Osteocyte (in vitro differentiated cells): ENCODE data around the gene SMCR8. TPM values are rescaled to one million over a fixed set of nuclear protein-coding genes. Genes with fewer than 3 reads are reported as not detected.

Source experiments
- DNase-seq: peaks from one replicate; pipeline ENCODE4 v3.0.0; 2021; ENCODE audit warnings: mixed read lengths; ENCODE audit not compliant: unreplicated experiment; ENCODE audit errors: extremely low spot score
- H3K27ac Mint-ChIP-seq: one replicate; pipeline ENCODE4 v1.8.0; 2021; ENCODE audit warnings: mild to moderate bottlenecking, mixed read lengths; ENCODE audit not compliant: unreplicated experiment
- H3K27me3 Mint-ChIP-seq: one replicate; pipeline ENCODE4 v1.8.0; 2021; ENCODE audit warnings: mixed read lengths; ENCODE audit not compliant: unreplicated experiment
- H3K36me3 Mint-ChIP-seq: one replicate; pipeline ENCODE4 v1.8.0; 2021; ENCODE audit warnings: mixed read lengths; ENCODE audit not compliant: unreplicated experiment
- H3K4me1 Mint-ChIP-seq: one replicate; pipeline ENCODE4 v1.8.0; 2021; ENCODE audit warnings: mixed read lengths; ENCODE audit not compliant: unreplicated experiment
- H3K4me3 Mint-ChIP-seq: one replicate; pipeline ENCODE4 v1.8.0; 2021; ENCODE audit warnings: mild to moderate bottlenecking, moderate library complexity, mixed read lengths; ENCODE audit not compliant: unreplicated experiment
- H3K9me3 Mint-ChIP-seq: one replicate; pipeline ENCODE4 v1.8.0; 2021; ENCODE audit warnings: mixed read lengths; ENCODE audit not compliant: unreplicated experiment
- total RNA-seq: library from RNA; stranded (reverse); gene quantifications from 2 replicates; pipeline ENCODE4 v1.2.1, GENCODE V29; 2021
- TF ChIP-seq, protein P1 (sequence below): fragments of 200-600 bp; sonication (generic); IDR thresholded peaks from 2 replicates; pipeline ENCODE4 v1.5.0; 2021; ENCODE audit warnings: antibody characterized with exemption, mild to moderate bottlenecking, moderate library complexity

SMCR8 gene
- total RNA-seq, 1 donor from 2014 or later, result 19.8 TPM

DNA sequence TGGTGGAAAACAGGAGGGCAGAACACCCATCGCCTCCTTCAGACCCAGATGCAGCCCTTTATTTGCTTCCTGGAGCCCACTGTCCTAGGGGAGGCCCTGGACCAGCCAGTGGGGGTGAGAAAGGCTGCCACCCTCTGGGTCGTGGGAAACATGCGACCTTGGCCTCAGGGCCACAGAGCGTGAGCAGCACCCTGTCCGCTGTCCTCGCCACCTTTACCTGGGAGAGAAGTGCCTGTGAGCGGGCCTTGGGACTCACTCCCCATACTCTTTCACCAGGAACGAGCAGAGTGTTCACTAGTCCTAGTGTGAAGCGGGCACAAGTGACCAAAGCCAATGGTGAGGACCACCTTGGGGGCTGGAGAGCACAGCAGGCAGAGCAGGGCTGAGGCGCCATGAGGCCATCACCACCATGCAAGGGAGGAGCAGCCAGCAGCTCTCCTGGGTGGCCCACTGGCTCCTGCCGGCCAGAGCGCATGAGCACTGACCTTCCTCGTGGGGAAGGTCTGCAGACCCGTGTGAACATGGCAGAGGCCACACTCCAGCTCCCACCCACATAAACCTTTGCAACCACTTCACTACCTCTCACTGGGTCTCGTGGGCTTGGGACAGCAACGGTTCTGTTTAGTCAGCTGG is 8.5 kb downstream of the SMCR8 start:
- Mint-ChIP-seq H3K4me1 (peaks cover 18% of the 10 kb centered on the region), H3K27ac (no peak overlapping the region), H3K9me3 (no peaks in the 10 kb centered on the region), H3K4me3 (no peak overlapping the region), H3K27me3 (no peaks in the 10 kb centered on the region), H3K36me3 (peaks cover 24% of the 10 kb centered on the region)
- no peak for DNase-seq
- TF ChIP-seq, protein P1, sequence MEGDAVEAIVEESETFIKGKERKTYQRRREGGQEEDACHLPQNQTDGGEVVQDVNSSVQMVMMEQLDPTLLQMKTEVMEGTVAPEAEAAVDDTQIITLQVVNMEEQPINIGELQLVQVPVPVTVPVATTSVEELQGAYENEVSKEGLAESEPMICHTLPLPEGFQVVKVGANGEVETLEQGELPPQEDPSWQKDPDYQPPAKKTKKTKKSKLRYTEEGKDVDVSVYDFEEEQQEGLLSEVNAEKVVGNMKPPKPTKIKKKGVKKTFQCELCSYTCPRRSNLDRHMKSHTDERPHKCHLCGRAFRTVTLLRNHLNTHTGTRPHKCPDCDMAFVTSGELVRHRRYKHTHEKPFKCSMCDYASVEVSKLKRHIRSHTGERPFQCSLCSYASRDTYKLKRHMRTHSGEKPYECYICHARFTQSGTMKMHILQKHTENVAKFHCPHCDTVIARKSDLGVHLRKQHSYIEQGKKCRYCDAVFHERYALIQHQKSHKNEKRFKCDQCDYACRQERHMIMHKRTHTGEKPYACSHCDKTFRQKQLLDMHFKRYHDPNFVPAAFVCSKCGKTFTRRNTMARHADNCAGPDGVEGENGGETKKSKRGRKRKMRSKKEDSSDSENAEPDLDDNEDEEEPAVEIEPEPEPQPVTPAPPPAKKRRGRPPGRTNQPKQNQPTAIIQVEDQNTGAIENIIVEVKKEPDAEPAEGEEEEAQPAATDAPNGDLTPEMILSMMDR, result no peak

DNA sequence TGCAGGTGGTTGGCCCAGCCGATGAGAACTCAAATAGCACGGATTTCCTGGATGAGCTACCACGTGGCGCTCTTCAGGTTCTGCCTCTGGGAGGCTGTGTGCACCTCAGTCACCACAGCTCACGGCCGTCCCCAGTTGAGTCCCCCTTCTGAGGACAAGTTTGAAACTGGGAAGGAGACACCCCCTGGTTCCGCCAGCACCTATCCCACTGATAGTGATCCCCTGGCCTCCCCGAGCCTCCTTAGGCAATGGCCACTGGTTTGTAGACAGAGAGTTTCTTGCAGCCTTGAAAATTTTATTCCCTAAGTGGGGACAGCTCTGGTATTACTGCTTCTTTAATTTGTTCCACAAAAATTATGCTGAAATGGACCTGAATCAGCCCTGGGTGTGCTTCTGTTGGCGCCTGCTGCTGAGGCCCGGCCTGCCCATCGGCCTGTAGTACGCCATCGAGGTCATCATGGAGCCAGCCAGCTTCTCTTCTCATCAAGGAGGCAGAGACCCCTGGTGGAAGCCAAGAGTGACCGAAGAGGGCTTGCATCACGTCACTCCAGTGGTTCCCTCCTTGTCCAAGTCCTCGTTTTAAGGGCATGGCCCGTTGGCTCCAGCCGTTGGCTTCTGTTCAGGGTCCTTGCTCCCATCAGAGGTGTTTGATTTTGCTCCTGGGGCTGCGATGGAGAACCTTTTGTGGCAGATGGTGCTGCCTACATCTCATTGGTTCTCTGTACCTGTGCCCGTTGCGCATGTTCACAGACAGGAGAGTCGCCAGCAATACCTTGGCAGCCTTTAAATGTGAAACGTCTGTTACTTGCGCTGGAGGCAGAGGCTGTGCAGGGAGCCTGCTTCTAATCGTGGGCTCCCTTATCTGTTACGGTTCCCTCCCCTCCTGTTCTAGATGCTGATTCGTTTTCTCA is 9.3 kb downstream of the SMCR8 start:
- TF ChIP-seq, protein P1, result no peak
- H3K36me3 Mint-ChIP-seq, result peaks cover 25% of the 10 kb centered on the region
- H3K9me3 Mint-ChIP-seq, result no peaks in the 10 kb centered on the region
- no peak overlapping the region for H3K27ac Mint-ChIP-seq
- peaks cover 10% of the 10 kb centered on the region for H3K4me1 Mint-ChIP-seq
- H3K4me3 Mint-ChIP-seq, result no peak overlapping the region
- H3K27me3 Mint-ChIP-seq, result no peaks in the 10 kb centered on the region
- no peak for DNase-seq

DNA sequence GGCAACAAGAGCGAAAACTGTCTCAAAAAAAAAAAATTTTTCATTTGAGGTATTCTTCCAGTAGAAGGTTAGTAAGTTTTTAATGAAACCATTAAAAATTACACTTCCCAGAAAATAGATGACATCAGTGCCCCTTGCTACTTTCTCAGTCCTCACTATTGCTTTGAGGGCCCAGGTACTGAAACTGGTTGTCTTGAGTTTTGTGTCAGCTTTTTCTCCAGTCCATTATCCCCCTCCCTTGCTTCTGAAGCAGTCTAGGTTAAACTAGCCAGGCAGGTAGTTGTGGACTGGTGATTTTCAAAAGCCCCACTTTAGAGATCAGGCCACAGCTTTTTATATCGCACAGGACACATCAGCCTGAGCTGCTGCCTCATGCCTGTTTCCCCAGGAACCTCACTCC is 10.9 kb downstream of the SMCR8 start:
- no peak overlapping the region for H3K4me3 Mint-ChIP-seq
- H3K4me1 Mint-ChIP-seq, result no peaks in the 10 kb centered on the region
- no peak for DNase-seq
- TF ChIP-seq, protein P1, result no peak
- no peaks in the 10 kb centered on the region for H3K9me3 Mint-ChIP-seq
- peaks cover 25% of the 10 kb centered on the region for H3K36me3 Mint-ChIP-seq
- H3K27me3 Mint-ChIP-seq, result no peaks in the 10 kb centered on the region
- no peak overlapping the region for H3K27ac Mint-ChIP-seq

DNA sequence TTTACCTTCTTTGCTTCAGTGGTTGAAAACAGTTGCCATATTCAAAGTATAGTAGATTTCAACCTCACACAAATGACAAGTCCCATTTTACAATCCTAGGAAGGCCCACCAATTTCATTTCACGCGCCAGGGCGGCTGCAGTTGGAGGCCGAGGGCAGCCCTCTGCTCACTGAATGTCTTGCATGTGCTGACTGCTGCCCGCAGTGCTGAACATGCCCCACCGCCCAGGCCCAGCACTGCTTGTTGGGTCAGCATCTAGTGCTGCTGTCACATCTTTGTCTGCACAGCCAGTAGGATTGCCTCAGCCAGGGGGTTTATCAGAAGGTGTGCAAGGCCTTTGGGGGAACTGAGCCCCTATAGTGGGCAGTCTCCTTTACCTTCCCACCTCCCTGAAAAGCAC is 11.5 kb downstream of the SMCR8 start:
- Mint-ChIP-seq H3K27me3 (no peaks in the 10 kb centered on the region), H3K36me3 (peaks cover 25% of the 10 kb centered on the region), H3K9me3 (no peaks in the 10 kb centered on the region), H3K4me3 (no peak overlapping the region), H3K4me1 (no peaks in the 10 kb centered on the region), H3K27ac (no peak overlapping the region)
- TF ChIP-seq, protein P1, result no peak
- no peak for DNase-seq

DNA sequence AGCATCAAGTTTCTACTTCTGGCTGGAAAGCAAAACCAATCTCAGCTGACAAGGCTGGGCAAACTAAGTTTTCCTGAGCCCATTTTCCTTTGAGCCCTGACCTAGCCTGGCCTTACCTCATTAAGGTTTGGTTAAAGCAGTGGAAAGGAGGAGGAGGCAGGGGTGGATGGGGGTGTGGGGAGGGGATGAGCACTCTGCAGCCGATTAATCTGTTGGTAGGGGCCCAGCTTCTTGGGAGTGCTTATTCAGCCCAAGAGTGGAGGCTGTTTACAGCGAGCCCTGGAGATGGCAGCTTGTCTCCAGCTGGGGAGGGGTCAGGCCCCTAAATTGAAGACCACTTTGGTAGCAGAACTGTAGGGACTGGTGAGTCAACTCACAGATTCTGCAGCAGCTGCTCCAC is 12.0 kb downstream of the SMCR8 start:
- Mint-ChIP-seq H3K27ac (no peak overlapping the region), H3K27me3 (no peaks in the 10 kb centered on the region), H3K36me3 (peaks cover 25% of the 10 kb centered on the region), H3K4me1 (no peaks in the 10 kb centered on the region), H3K9me3 (no peaks in the 10 kb centered on the region), H3K4me3 (no peak overlapping the region)
- DNase-seq, result no peak
- TF ChIP-seq, protein P1, result no peak
